Measurements from ENCODE around the gene SIX6. TPM values are rescaled to one million over a fixed set of nuclear protein-coding genes. Genes with fewer than 3 reads are reported as not detected.
A peak's percentile ranks its signal among the peaks of the same experiment; 100 is the strongest.

The SIX6 gene
- total and polyA plus RNA-seq, 7 experiments from 2014 or later = not detected

- Mint-ChIP-seq H3K9me3 (peaks cover 0 to 35% (median 6%) of the 10 kb centered on the region in 11 donors), H3K27me3 (peaks cover 9 to 39% (median 26%) of the 10 kb centered on the region in 5 donors), H3K4me1 (no peaks in the 10 kb centered on the region), H3K36me3 (peaks cover 0 to 4% (median 0%) of the 10 kb centered on the region in 5 donors), H3K4me3 (no peak overlapping the region), H3K27ac (no peak overlapping the region)
- Histone ChIP-seq H3K4me1 (ENCODE audit: control insufficient read depth in 2 of 2, insufficient read depth in 2 of 2, low read length in 2 of 2) (no peaks in the 10 kb centered on the region), H3K27ac (ENCODE audit: low read depth, low read length) (no peak overlapping the region), H3K27me3 (ENCODE audit: control insufficient read depth in 2 of 2, insufficient read depth in 2 of 2, low read length in 2 of 2) (no peaks in the 10 kb centered on the region), H3K4me3 (ENCODE audit: low read length) (no peak overlapping the region), H3K36me3 (ENCODE audit: control insufficient read depth in 2 of 3, insufficient read depth in 3 of 3, low read length in 3 of 3) (no peaks in the 10 kb centered on the region), H3K9me3 (ENCODE audit: control insufficient read depth in 2 of 3, low read length in 3 of 3) (no peaks in the 10 kb centered on the region)
- intact Hi-C loops (cut with micrococcal nuclease) = no loop called here
- ChIA-PET CTCF (no interaction called here), POLR2A (no interaction called here)
- no peak for DNase-seq
- ATAC-seq = no peak
Measured at GRCh38 chr14:60537663-60538062, 28.7 kb downstream of the SIX6 start.

GRCh38 chr14:60544659-60545058 lies 35.7 kb downstream of the SIX6 start:
- DNase-seq (no peak), ATAC-seq (no peak)
- Histone ChIP-seq H3K4me3 (ENCODE audit: low read length) (no peak overlapping the region), H3K4me1 (ENCODE audit: control insufficient read depth in 2 of 2, insufficient read depth in 2 of 2, low read length in 2 of 2) (no peaks in the 10 kb centered on the region), H3K9me3 (ENCODE audit: control insufficient read depth in 2 of 3, low read length in 3 of 3) (no peaks in the 10 kb centered on the region), H3K27me3 (ENCODE audit: control insufficient read depth in 2 of 2, insufficient read depth in 2 of 2, low read length in 2 of 2) (no peaks in the 10 kb centered on the region), H3K36me3 (ENCODE audit: control insufficient read depth in 2 of 3, insufficient read depth in 3 of 3, low read length in 3 of 3) (no peaks in the 10 kb centered on the region), H3K27ac (ENCODE audit: low read depth, low read length) (no peak overlapping the region)
- ChIA-PET POLR2A (no interaction called here), CTCF (no interaction called here)
- Mint-ChIP-seq H3K9me3 (peaks cover 0 to 54% (median 14%) of the 10 kb centered on the region in 11 donors), H3K27ac (no peak overlapping the region), H3K27me3 (peaks cover 5 to 54% (median 35%) of the 10 kb centered on the region in 5 donors), H3K36me3 (peaks cover 0 to 4% (median 0%) of the 10 kb centered on the region in 5 donors), H3K4me1 (no peaks in the 10 kb centered on the region), H3K4me3 (no peak overlapping the region)
- intact Hi-C loops (cut with micrococcal nuclease) = no loop called here

- intact Hi-C loops (cut with micrococcal nuclease) = no loop called here
- H3K4me1 Mint-ChIP-seq = no peaks in the 10 kb centered on the region
- no peak overlapping the region for H3K4me3 ChIP-seq (ENCODE audit: low read length)
- H3K27ac Mint-ChIP-seq = no peak overlapping the region
- DNase-seq (no peak), ATAC-seq (no peak)
- ChIA-PET CTCF (no interaction called here), POLR2A (no interaction called here)
- H3K36me3 ChIP-seq (ENCODE audit: control insufficient read depth in 2 of 3, insufficient read depth in 3 of 3, low read length in 3 of 3) = no peaks in the 10 kb centered on the region
- H3K27ac ChIP-seq (ENCODE audit: low read depth, low read length) = no peak overlapping the region
- peaks cover 13 to 39% (median 33%) of the 10 kb centered on the region in 5 donors for H3K27me3 Mint-ChIP-seq
- no peaks in the 10 kb centered on the region for H3K9me3 ChIP-seq (ENCODE audit: control insufficient read depth in 2 of 3, low read length in 3 of 3)
- H3K27me3 ChIP-seq (ENCODE audit: control insufficient read depth in 2 of 2, insufficient read depth in 2 of 2, low read length in 2 of 2) = no peaks in the 10 kb centered on the region
- peaks cover 0 to 12% (median 1%) of the 10 kb centered on the region in 11 donors for H3K9me3 Mint-ChIP-seq
- no peaks in the 10 kb centered on the region for H3K36me3 Mint-ChIP-seq
- no peaks in the 10 kb centered on the region for H3K4me1 ChIP-seq (ENCODE audit: control insufficient read depth in 2 of 2, insufficient read depth in 2 of 2, low read length in 2 of 2)
- H3K4me3 Mint-ChIP-seq = no peak overlapping the region
Measured at GRCh38 chr14:60553808-60554207, 44.9 kb downstream of the SIX6 start.

- H3K27ac Mint-ChIP-seq = no peak overlapping the region
- Histone ChIP-seq H3K36me3 (ENCODE audit: control insufficient read depth in 2 of 3, insufficient read depth in 3 of 3, low read length in 3 of 3) (no peaks in the 10 kb centered on the region), H3K4me1 (ENCODE audit: control insufficient read depth in 2 of 2, insufficient read depth in 2 of 2, low read length in 2 of 2) (no peaks in the 10 kb centered on the region), H3K27me3 (ENCODE audit: control insufficient read depth in 2 of 2, insufficient read depth in 2 of 2, low read length in 2 of 2) (no peaks in the 10 kb centered on the region), H3K4me3 (ENCODE audit: low read length) (no peak overlapping the region), H3K27ac (ENCODE audit: low read depth, low read length) (no peak overlapping the region), H3K9me3 (ENCODE audit: control insufficient read depth in 2 of 3, low read length in 3 of 3) (no peaks in the 10 kb centered on the region)
- DNase-seq (peak in 2 of 9 donors; percentile 2 to 5), ATAC-seq (no peak)
- intact Hi-C loops (cut with micrococcal nuclease) = loop anchor here (1.0 to 5.0 kb wide), 6 partner anchors 212 to 597 kb away; no protein-coding TSS in a partner anchor
- H3K9me3 Mint-ChIP-seq = no peaks in the 10 kb centered on the region
- no peaks in the 10 kb centered on the region for H3K36me3 Mint-ChIP-seq
- H3K27me3 Mint-ChIP-seq = peaks cover 0 to 14% (median 0%) of the 10 kb centered on the region in 5 donors
- no peaks in the 10 kb centered on the region for H3K4me1 Mint-ChIP-seq
- no peak overlapping the region for H3K4me3 Mint-ChIP-seq
- ChIA-PET CTCF (interaction anchor here (0.6 kb wide), 1 partner anchor 85 kb away, joined by 5 read pairs; no protein-coding TSS in a partner anchor), POLR2A (no interaction called here)
Measured at GRCh38 chr14:60561845-60562746, 53.1 kb downstream of the SIX6 start.

Other genes starting within 250 kb of the SIX6 start
- gene C14orf39, start 23.1 kb upstream of the SIX6 start, total RNA-seq = not detected
- gene C14orf39, start 23.1 kb upstream of the SIX6 start, polyA plus RNA-seq = not detected
- gene SIX1, start 140.3 kb downstream of the SIX6 start, total RNA-seq = under 1 TPM in 1 of 5 experiments, not detected in 4; 0.70 TPM
- not detected for gene SIX1, start 140.3 kb downstream of the SIX6 start, polyA plus RNA-seq
- gene SIX4, start 215.2 kb downstream of the SIX6 start, total RNA-seq = under 1 TPM in 1 of 5 experiments, not detected in 4; 0.46 TPM
- not detected for gene SIX4, start 215.2 kb downstream of the SIX6 start, polyA plus RNA-seq
- gene MNAT1, start 225.6 kb downstream of the SIX6 start, total RNA-seq = 10 to 100 TPM; 16.0 to 39.1 (median 20.0) TPM
- 10 to 100 TPM; 11.8 to 18.3 TPM for gene MNAT1, start 225.6 kb downstream of the SIX6 start, polyA plus RNA-seq

Data from naive thymus-derived CD4-positive, alpha-beta T cell (primary cell).